ENCODE measurements around the gene TTC9.

The TTC9 gene

DNA sequence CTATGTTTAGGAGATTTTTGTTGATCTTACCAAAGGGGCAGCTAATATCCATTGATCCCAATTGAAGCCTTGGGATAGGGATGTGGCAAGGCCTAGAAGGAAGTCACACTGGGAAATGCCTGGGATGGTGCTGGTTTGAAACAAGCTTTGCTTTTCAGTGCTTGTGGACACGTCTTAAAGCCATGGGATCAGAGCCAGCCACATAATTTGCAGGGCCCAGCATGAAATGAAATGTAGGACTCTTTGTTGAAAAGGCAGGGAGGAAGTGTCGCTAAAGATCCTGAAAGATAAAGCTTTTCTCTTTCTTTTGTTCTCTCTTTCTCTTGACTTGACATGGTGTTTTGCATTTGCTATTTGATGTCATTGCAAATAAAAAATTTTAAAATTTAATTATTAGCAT lies 5.0 kb downstream of the TTC9 start:
- DNase-seq, result no peak

GRCh38 chr14:70648346-70648745 lies 6.6 kb downstream of the TTC9 start:
- no peak for DNase-seq

- DNase-seq, result no peak
Observed at GRCh38 chr14:70649803-70650202, 8.1 kb downstream of the TTC9 start.

DNA sequence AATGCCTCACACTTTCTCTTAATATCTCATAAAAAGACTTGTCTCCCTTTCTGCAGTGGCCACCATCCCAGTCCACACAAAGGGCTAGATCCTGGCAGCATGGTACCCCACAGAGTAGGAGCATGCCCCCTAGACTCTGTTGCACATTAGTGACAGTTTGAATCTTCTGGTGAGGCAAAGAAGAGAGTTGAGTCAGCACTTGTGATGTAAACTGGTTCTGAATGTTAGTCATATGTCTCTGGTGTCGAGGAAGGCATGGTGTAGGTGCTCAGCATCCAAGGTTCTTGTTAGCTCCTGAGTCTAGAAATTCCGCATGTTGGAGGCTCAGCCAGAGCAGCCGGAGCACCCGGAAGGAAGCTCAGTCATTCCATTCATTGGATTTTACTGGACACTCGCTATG lies 9.8 kb downstream of the TTC9 start:
- DNase-seq, result no peak

- DNase-seq, result peak; percentile 12
Observed at GRCh38 chr14:70652871-70653270, 11.2 kb downstream of the TTC9 start.

DNA sequence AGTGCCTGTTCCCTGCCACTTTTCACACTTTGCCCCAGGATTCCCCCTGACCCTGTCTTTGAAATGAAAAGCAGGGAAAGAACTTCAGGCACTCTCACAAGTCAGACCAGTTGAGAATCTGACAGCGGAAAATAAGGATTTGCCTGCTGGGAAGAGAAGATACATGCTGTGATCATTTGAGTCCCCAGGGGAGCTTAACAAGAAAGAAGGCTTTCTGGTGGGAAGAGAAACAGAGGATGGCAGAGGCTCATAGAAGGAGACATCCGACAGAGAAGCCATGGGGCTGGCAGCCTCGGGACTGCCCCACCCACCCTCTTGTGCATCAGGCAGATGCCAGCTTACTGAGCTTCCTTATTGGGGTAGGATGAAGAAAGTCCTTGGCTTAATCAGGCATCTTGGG lies 11.9 kb downstream of the TTC9 start:
- no peak for DNase-seq

GRCh38 chr14:70654632-70655031 lies 12.9 kb downstream of the TTC9 start:
- DNase-seq, result no peak

DNA sequence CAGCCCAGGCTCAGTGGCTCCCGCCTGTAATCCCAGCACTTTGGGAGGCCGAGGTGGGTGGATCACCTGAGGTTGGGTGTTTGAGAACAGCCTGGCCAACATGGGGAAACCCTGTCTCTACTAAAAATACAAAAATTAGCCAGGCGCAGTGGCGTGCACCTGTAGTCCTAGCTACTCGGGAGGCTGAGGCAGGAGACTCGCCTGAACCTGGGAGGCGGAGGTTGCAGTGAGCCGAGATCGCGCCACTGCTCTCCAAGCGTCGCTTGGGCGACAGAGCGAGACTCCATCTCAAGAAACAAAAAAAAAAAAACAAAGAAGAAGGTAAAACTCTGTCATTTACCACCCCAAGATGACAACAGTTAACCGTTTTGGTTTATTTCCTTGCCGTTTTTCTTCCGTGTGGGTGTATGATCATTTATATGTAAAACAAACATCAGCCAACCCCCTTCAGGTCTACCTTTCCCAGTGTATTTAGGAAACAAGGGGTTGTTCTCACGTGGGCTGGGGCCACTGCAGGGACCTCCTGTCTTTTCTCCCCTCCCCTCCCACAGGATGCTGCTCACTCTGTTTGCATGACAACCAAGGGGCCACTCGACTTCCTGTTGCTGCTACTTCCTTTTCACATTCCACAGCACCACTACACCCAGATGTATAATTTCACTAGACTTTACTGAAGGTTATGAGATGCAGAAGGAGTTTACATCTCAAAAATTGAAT lies 13.6 kb downstream of the TTC9 start:
- no peak for DNase-seq

DNA sequence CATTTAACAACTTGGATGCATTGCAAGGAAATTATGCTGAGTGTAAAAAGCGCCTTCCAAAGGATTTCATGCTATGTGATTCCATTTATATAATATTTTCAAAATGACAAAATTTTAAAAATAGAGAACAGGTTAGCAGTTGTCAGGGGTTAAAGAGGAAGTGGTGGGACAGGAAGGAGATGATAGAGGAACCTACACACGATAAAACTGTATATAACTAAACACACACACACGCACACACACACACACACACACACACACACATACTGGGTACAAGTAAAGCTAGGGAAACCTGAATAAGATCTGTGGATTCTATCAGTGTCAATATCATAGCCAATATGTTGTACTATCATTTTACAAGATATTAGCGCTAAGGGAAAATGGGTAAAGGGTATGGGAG lies 17.2 kb downstream of the TTC9 start:
- DNase-seq, result no peak

GRCh38 chr14:70660967-70661893 lies 19.5 kb downstream of the TTC9 start:
- no peak for DNase-seq

DNA sequence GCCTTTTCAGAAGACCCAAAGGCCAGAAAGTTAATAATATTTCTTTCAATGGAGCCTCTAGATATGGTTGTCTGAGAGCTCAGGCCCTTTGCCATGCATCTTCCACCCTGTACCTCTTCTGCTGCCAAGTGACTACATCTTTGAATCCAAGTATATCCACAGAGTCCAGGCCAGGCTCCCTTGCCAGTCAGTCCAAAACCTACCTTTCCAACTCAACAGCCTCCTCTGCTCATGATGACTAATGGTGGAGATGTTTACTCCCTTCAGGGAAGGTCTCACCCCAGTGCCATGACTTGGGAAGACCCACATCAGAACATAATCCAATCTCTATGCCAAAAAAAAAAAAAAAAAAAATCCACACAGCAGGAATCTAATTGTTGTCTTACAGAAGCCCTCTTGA lies 20.4 kb downstream of the TTC9 start:
- DNase-seq, result no peak

DNA sequence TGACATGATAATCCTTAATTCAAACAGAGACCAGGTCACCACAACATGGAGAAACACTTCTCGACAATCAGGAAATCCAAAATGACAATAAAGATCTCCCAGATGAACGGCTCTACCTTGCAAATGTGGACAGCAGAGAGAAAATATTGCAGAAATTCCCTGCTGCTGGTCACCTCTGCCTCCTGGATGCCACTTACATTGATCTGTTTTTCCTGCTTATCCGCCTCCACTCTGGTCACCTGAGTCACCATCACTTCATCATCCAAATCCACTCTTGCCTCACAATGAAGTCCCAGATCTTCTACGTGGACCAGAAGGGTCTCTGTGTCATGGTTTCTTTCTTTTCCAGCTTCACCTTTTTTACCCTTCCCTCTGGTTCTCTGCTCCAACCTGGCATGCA lies 21.1 kb downstream of the TTC9 start:
- DNase-seq, result no peak

- peak; percentile 13 for DNase-seq
Observed at GRCh38 chr14:70663707-70664179, 22.0 kb downstream of the TTC9 start.

GRCh38 chr14:70664698-70665447 lies 23.2 kb downstream of the TTC9 start:
- DNase-seq, result no peak

- DNase-seq, result no peak
Observed at GRCh38 chr14:70665448-70666360, 24.0 kb downstream of the TTC9 start.

GRCh38 chr14:70666361-70666686 lies 24.6 kb downstream of the TTC9 start:
- DNase-seq, result peak; percentile 28

DNA sequence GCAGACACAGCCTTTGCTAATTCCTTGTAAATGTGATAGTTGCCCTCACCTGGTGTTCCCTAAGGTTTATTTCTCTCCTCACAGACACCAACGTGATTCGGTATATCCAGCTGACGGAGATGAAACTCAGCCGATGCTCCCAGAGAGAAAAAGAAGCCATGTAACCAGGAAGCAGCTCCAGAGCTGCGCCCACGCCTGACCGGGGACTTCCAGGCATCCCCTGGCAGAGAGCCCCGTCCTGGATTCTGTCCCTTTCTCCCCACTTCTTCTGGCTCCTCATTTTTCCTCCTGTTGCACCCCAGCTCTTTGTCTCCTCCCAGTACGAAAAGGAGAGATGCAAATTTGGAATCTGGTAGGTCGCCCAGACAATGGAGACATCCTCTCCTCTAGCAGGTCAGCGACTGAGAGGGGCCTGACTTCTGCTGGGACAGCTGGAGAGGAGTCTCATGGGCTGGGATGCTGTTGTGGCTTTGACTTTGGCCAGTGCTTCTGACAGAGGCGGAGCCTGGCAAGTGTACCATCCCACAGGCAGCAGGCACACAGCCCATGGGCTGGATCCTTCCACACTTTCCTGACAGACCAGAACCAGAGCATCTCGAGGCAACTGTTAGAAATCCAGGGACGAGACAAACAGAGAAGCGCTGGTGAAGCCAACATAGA lies 29.4 kb downstream of the TTC9 start:
- no peak for DNase-seq

DNA sequence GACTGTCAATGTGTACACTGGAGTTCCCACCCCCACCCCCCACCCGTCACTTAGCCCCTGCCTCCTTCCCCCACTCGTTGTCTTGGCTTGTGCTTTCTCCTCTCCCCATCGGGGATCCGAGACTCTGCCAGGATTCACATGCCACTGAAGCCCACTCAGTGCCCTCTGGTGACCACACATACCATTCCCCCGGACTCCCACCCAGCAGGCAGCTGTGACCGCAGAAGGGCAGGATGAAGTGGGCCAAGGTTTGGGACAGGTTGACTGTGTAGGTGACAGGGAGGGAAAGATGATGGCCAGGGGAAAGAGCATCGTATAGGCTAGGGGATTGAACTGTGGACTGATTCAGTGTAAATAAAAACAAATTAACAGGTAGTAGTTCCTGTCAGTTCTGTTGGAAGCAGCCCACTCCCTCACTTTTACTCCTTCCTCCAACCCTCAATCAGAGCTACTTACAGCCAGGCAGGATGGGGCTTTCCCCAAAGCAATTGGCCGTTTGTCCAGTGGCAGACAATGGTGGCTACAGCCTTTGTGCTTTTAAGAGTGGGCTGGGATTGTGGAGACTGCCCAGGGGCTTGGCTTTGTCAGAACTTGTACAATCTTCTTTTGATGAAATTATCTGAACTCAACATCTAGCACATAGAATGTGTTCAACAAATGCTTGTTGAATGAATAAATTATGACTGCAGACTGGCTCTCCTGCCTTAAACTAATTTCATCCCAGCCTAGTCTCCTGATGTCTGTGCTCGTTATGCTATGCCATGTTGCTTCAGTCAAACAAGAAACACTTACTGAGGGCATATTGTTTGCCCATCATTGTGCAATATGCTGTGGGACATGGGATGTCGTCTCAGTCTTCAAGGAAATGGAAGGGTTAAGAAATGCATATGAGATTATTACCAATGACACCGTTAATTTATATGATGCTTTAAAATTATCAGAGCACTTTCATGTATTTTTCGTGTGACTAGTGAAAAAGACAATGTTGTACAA lies 30.2 kb downstream of the TTC9 start:
- DNase-seq, result no peak

GRCh38 chr14:70677341-70677740 lies 35.6 kb downstream of the TTC9 start:
- DNase-seq, result no peak

DNA sequence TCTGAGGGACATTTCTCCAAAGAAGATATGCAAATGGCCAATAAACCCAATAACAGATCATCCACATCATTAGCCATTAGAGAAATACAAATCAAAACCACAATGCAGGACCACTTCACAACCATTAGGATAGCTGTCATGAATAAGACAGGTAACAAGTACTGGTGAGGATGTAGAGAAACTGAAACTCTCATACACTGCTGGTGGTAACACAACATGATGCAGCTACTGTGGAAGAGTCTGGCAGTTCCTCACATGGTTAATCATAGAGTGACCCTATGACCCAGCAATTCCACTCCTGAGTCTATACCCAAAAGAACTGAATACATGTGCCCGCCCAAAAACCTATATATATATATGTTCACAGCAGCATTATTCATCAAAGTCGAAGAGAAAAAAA lies 39.0 kb downstream of the TTC9 start:
- DNase-seq, result no peak

DNA sequence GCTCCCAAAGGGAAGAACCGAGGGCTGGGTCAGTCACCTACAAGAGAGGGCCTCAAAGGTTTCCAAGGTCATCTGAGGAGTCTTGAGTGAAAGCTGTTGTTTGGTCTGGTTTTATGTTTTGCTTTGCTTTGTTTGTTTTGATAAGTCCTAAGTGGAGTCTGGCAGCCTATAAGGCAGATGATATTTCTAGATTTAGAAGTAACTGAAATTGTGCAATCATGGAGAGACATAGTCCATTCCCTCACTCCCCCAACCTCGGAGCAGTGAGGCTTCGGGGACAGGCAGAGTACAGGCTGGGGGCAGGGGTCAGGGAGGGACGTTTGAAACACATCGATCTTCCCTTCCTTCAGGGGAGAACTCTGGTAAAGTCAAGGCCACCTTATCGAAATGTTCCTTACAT lies 42.3 kb downstream of the TTC9 start:
- no peak for DNase-seq
